Fibroblast of skin of right biceps (primary cell): ENCODE results near the gene CAPN3.

Experiments used
- DNase-seq: peaks from one replicate; pipeline ENCODE4 v3.0.0-alpha.2; 2013

CAPN3 gene

GRCh38 chr15:42401544-42402454 lies 42.5 kb downstream of the CAPN3 start:
- DNase-seq: no peak

GRCh38 chr15:42402455-42403205 lies 43.3 kb downstream of the CAPN3 start:
- no peak for DNase-seq

- no peak for DNase-seq
Measured at GRCh38 chr15:42403389-42403788, 44.1 kb downstream of the CAPN3 start.

- no peak for DNase-seq
Measured at GRCh38 chr15:42404461-42405235, 45.3 kb downstream of the CAPN3 start.

GRCh38 chr15:42405863-42406482 lies 46.7 kb downstream of the CAPN3 start:
- no peak for DNase-seq

- no peak for DNase-seq
Measured at GRCh38 chr15:42408178-42408577, 48.9 kb downstream of the CAPN3 start.

- DNase-seq: no peak
Measured at GRCh38 chr15:42409011-42409410, 49.7 kb downstream of the CAPN3 start.

GRCh38 chr15:42411884-42412283 lies 52.6 kb downstream of the CAPN3 start:
- no peak for DNase-seq

GRCh38 chr15:42413920-42414319 lies 54.6 kb downstream of the CAPN3 start:
- DNase-seq: peak; percentile 44

GRCh38 chr15:42419369-42419768 lies 60.1 kb downstream of the CAPN3 start:
- no peak for DNase-seq

GRCh38 chr15:42421376-42421775 lies 62.1 kb downstream of the CAPN3 start:
- no peak for DNase-seq

GRCh38 chr15:42427429-42428223 lies 68.3 kb downstream of the CAPN3 start:
- DNase-seq: peak; percentile 96

- DNase-seq: peak; percentile 30
Measured at GRCh38 chr15:42444415-42445063, 85.2 kb downstream of the CAPN3 start.

- no peak for DNase-seq
Measured at GRCh38 chr15:42445551-42445950, 86.2 kb downstream of the CAPN3 start.

- DNase-seq: no peak
Measured at GRCh38 chr15:42447599-42447998, 88.3 kb downstream of the CAPN3 start.

- DNase-seq: no peak
Measured at GRCh38 chr15:42448281-42448680, 89.0 kb downstream of the CAPN3 start.

- DNase-seq: no peak
Measured at GRCh38 chr15:42449770-42450424, 90.6 kb downstream of the CAPN3 start.

- DNase-seq: no peak
Measured at GRCh38 chr15:42450425-42450790, 91.1 kb downstream of the CAPN3 start.

GRCh38 chr15:42453826-42454225 lies 94.5 kb downstream of the CAPN3 start:
- DNase-seq: no peak

- no peak for DNase-seq
Measured at GRCh38 chr15:42456531-42456930, 97.2 kb downstream of the CAPN3 start.

- DNase-seq: peak; percentile 65
Measured at GRCh38 chr15:42456971-42457370, 97.7 kb downstream of the CAPN3 start.
